KOPT-K1 (cell line): ENCODE measurements around the gene ST3GAL2.
"Not testable (repeated sequence)": the region's sequence is repeated elsewhere in the genome, so short reads cannot be mapped to it uniquely, and the experiment has no call there.

Experiments
- H3K27ac ChIP-seq: fragments of 200-600 bp; sonication (generic); 2 replicates; pipeline ENCODE4 v1.5.1; 2016; ENCODE audit warnings: antibody characterized with exemption, mild to moderate bottlenecking, low read depth, low read length; ENCODE audit not compliant: poor library complexity, severe bottlenecking
- H3K36me3 ChIP-seq: fragments of 200-600 bp; sonication (generic); 2 replicates; pipeline ENCODE4 v1.5.1; 2017; ENCODE audit warnings: antibody characterized with exemption, mild to moderate bottlenecking, low read length, moderate library complexity; ENCODE audit not compliant: insufficient read depth
- H3K9me3 ChIP-seq: fragments of 200-600 bp; sonication (generic); 2 replicates; pipeline ENCODE4 v1.5.1; 2017; ENCODE audit warnings: antibody characterized with exemption, low read length, mild to moderate bottlenecking; ENCODE audit not compliant: insufficient read depth, poor library complexity, severe bottlenecking

The ST3GAL2 gene

GRCh38 chr16:70418274-70418992 lies 20.5 kb downstream of the ST3GAL2 start:
- H3K36me3 ChIP-seq, result no peaks in the 10 kb centered on the region
- H3K9me3 ChIP-seq, result no peaks in the 10 kb centered on the region
- peak overlapping the region; percentile 88 for H3K27ac ChIP-seq

- Histone ChIP-seq H3K36me3 (no peaks in the 10 kb centered on the region), H3K9me3 (no peaks in the 10 kb centered on the region), H3K27ac (peak overlapping the region; percentile 88)
Measured at GRCh38 chr16:70417661-70418060, 21.2 kb downstream of the ST3GAL2 start.

GRCh38 chr16:70416748-70417616 lies 21.9 kb downstream of the ST3GAL2 start:
- H3K27ac ChIP-seq, result peak overlapping the region; percentile 88

GRCh38 chr16:70413572-70413971 lies 25.3 kb downstream of the ST3GAL2 start:
- H3K27ac ChIP-seq, result not testable (repeated sequence)
- H3K36me3 ChIP-seq, result peaks cover 15% of the 10 kb centered on the region; the same call in 1 of the 2 replicates

More at GRCh38 chr16:70416748-70417616, 21.9 kb downstream of the ST3GAL2 start:
- Histone ChIP-seq H3K36me3 (0 out of 2 replicates have a peak, but pooled peaks cover 4% of the 10 kb centered on the region), H3K9me3 (no peaks in the 10 kb centered on the region)

GRCh38 chr16:70412385-70412784 lies 26.5 kb downstream of the ST3GAL2 start:
- Histone ChIP-seq H3K27ac (no peak overlapping the region), H3K36me3 (peaks cover 15% of the 10 kb centered on the region; the same call in 1 of the 2 replicates)

More at GRCh38 chr16:70413572-70413971, 25.3 kb downstream of the ST3GAL2 start:
- H3K9me3 ChIP-seq, result not testable (repeated sequence)

GRCh38 chr16:70410734-70411133 lies 28.2 kb downstream of the ST3GAL2 start:
- H3K9me3 ChIP-seq, result no peaks in the 10 kb centered on the region
- H3K36me3 ChIP-seq, result peaks cover 15% of the 10 kb centered on the region; the same call in 1 of the 2 replicates
- no peak overlapping the region for H3K27ac ChIP-seq

More at GRCh38 chr16:70412385-70412784, 26.5 kb downstream of the ST3GAL2 start:
- no peaks in the 10 kb centered on the region for H3K9me3 ChIP-seq

- no peaks in the 10 kb centered on the region for H3K9me3 ChIP-seq
- peaks cover 15% of the 10 kb centered on the region; the same call in 1 of the 2 replicates for H3K36me3 ChIP-seq
- peak overlapping the region; percentile 67 for H3K27ac ChIP-seq
Measured at GRCh38 chr16:70407811-70408274, 31.1 kb downstream of the ST3GAL2 start.

- H3K27ac ChIP-seq, H3K36me3 ChIP-seq, H3K9me3 ChIP-seq: not testable (repeated sequence)
Measured at GRCh38 chr16:70406104-70406503, 32.8 kb downstream of the ST3GAL2 start.

- H3K36me3 ChIP-seq, result peaks cover 24% of the 10 kb centered on the region
- H3K27ac ChIP-seq, result peak overlapping the region; percentile 88
- H3K9me3 ChIP-seq, result no peaks in the 10 kb centered on the region
Measured at GRCh38 chr16:70402916-70403659, 35.8 kb downstream of the ST3GAL2 start.

- Histone ChIP-seq H3K9me3 (no peaks in the 10 kb centered on the region), H3K36me3 (peaks cover 33% of the 10 kb centered on the region), H3K27ac (peak overlapping the region; percentile 38)
Measured at GRCh38 chr16:70399951-70400350, 38.9 kb downstream of the ST3GAL2 start.

GRCh38 chr16:70399381-70399780 lies 39.5 kb downstream of the ST3GAL2 start:
- Histone ChIP-seq H3K9me3 (no peaks in the 10 kb centered on the region), H3K27ac (no peak overlapping the region), H3K36me3 (peaks cover 39% of the 10 kb centered on the region)

- H3K9me3 ChIP-seq, result no peaks in the 10 kb centered on the region
- H3K27ac ChIP-seq, result no peak overlapping the region
- H3K36me3 ChIP-seq, result peaks cover 50% of the 10 kb centered on the region
Measured at GRCh38 chr16:70398177-70398743, 40.6 kb downstream of the ST3GAL2 start.

GRCh38 chr16:70396246-70396904 lies 42.5 kb downstream of the ST3GAL2 start:
- Histone ChIP-seq H3K9me3 (no peaks in the 10 kb centered on the region), H3K36me3 (peaks cover 51% of the 10 kb centered on the region), H3K27ac (no peak overlapping the region)

- Histone ChIP-seq H3K9me3 (no peaks in the 10 kb centered on the region), H3K36me3 (peaks cover 49% of the 10 kb centered on the region), H3K27ac (no peak overlapping the region)
Measured at GRCh38 chr16:70395345-70395901, 43.5 kb downstream of the ST3GAL2 start.
